Fibroblast of lung (primary cell): ENCODE measurements around the gene NEAT1. TPM values are rescaled to one million over a fixed set of nuclear protein-coding genes. Genes with fewer than 3 reads are reported as not detected.

Experiments
- DNase-seq, 2 donors: peaks; one replicate each; pipeline versions ENCODE4 v3.0.0 to v3.0.0-alpha.2; 2010; ENCODE audit warnings: low read depth in 2 of 2
- H2AFZ ChIP-seq: 2 replicates; pipeline ENCODE4 v1.5.1; 2012; ENCODE audit warnings: low read length, control low read depth, inconsistent platforms
- H3K27ac ChIP-seq: 2 replicates; pipeline ENCODE4 v1.5.1; 2011; ENCODE audit warnings: low read length, control low read depth; ENCODE audit not compliant: insufficient read depth
- H3K27me3 ChIP-seq: 2 replicates; pipeline ENCODE4 v1.5.1; 2011; ENCODE audit warnings: mild to moderate bottlenecking, low read length; ENCODE audit not compliant: control insufficient read depth, insufficient read depth
- H3K36me3 ChIP-seq: 2 replicates; pipeline ENCODE4 v1.5.1; 2011; ENCODE audit warnings: low read length; ENCODE audit not compliant: control insufficient read depth, insufficient read depth
- H3K4me1 ChIP-seq: 2 replicates; pipeline ENCODE4 v1.5.1; 2011; ENCODE audit warnings: low read length; ENCODE audit not compliant: control insufficient read depth, insufficient read depth; ENCODE audit errors: extremely low read depth
- H3K4me2 ChIP-seq: 2 replicates; pipeline ENCODE4 v1.5.1; 2011; ENCODE audit warnings: low read length, control low read depth; ENCODE audit not compliant: insufficient read depth; ENCODE audit errors: extremely low read depth
- H3K4me3 ChIP-seq, 4 experiments: fragments of 200-600 bp in 1 of 4; sonication (generic) in 1 of 4; replicated peaks in 1 of 4; 2 replicates each; pipeline ENCODE4 v1.5.1; 2011 to 2016; ENCODE audit warnings: low read length in 4 of 4, low read depth in 3 of 4, mild to moderate bottlenecking in 3 of 4, control low read depth in 2 of 4, inconsistent platforms in 1 of 4, mixed read lengths in 1 of 4; ENCODE audit not compliant: insufficient read depth in 1 of 4; ENCODE audit errors: control extremely low read depth in 1 of 4
- H3K79me2 ChIP-seq: 2 replicates; pipeline ENCODE4 v1.5.1; 2012; ENCODE audit warnings: mild to moderate bottlenecking, low read length, inconsistent platforms; ENCODE audit not compliant: control insufficient read depth, insufficient read depth
- H3K9ac ChIP-seq: 2 replicates; pipeline ENCODE4 v1.5.1; 2011; ENCODE audit warnings: mild to moderate bottlenecking, low read length, control low read depth; ENCODE audit not compliant: insufficient read depth
- H3K9me3 ChIP-seq: 2 replicates; pipeline ENCODE4 v1.5.1; 2012; ENCODE audit warnings: low read depth, low read length; ENCODE audit not compliant: control insufficient read depth, insufficient read depth
- H4K20me1 ChIP-seq: 2 replicates; pipeline ENCODE4 v1.5.1; 2011; ENCODE audit warnings: low read length; ENCODE audit not compliant: control insufficient read depth, insufficient read depth; ENCODE audit errors: extremely low read depth
- CTCF ChIP-seq, 2 donors: IDR thresholded peaks in 1 of 2; conservative IDR thresholded peaks in 1 of 2; 1 replicate in 1 of 2; 2 replicates in 1 of 2; pipeline ENCODE4 v1.5.1; 2011 to 2012; ENCODE audit warnings: low read length in 2 of 2, control low read depth in 1 of 2, inconsistent platforms in 1 of 2, low read depth in 1 of 2, mild to moderate bottlenecking in 1 of 2
- EZH2 ChIP-seq: IDR thresholded peaks from 2 replicates; pipeline ENCODE4 v1.5.1; 2012; ENCODE audit warnings: low read length, control low read depth, mild to moderate bottlenecking; ENCODE audit errors: missing control alignments
- polyA plus RNA-seq, 2 donors: library from polyadenylated mRNA; depleted of rRNA in 1 of 2; stranded (reverse) in 1 of 2; unstranded in 1 of 2; fragments of >200 nt; gene quantifications; 2 replicates each; pipeline ENCODE4 v1.2.1, GENCODE V29; 2011 to 2012; ENCODE audit warnings: missing spikeins in 1 of 2
- total RNA-seq: library from RNA; depleted of rRNA; stranded (reverse); fragments of >200 nt; gene quantifications from 2 replicates; pipeline ENCODE4 v1.2.1, GENCODE V29; 2014

The NEAT1 gene
- total and polyA plus RNA-seq, 2 donors (not counting 1 experiment from before 2014, with no cell fraction given): 40.9 to 299 TPM

GRCh38 chr11:65479184-65480145, 56.9 kb downstream of the NEAT1 start:
- Histone ChIP-seq H3K4me1 (peaks cover 25% of the 10 kb centered on the region), H3K4me3 (peak overlapping the region; percentile 9 to 79 (median 20)), H3K9me3 (no peaks in the 10 kb centered on the region), H3K27me3 (no peaks in the 10 kb centered on the region), H3K27ac (peak overlapping the region; percentile 99), H4K20me1 (no peaks in the 10 kb centered on the region), H3K9ac (peak overlapping the region; percentile 93), H3K4me2 (peak overlapping the region; percentile 93), H3K79me2 (peaks cover 45% of the 10 kb centered on the region), H3K36me3 (no peaks in the 10 kb centered on the region), H2AFZ (no peak overlapping the region)
- peak; percentile 41 to 60 for TF ChIP-seq CTCF (conservative IDR thresholded peaks at IDR 0.05 in 1 of 2, IDR thresholded peaks at IDR 0.05 in 1 of 2; ENCODE audit: low read depth in 1 of 2, low read length in 2 of 2)
- TF ChIP-seq EZH2: no peak
- DNase-seq: peak; percentile 89 to 93

DNA sequence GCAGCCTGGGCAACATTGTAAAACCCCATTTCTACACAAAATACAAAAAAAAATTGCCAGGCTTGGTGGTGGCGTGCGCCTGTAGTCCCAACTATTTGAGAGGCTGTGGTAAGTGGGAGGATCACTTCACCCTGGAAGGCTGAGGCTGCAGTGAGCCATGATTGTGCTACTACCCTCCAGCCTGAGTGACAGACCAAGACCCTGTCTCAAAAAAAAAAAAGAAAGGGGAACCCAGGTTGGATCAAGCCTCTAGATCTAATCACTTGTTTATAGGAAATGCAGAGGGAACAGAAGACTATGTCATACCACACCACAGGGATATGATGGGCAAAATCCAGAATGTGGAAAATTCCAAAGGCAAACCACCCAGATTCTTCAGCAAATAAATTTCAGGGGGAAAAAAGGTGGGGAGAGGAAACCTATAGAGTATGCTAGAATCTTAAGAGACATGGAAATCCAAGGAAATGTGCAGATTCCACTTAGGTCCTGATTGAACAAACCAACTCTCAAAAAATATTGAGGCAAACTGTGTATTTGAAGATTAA, 59.8 kb downstream of the NEAT1 start:
- H3K9me3 ChIP-seq: no peaks in the 10 kb centered on the region
- peaks cover 30% of the 10 kb centered on the region for H3K4me1 ChIP-seq
- H3K4me3 ChIP-seq: no peak overlapping the region
- H3K36me3 ChIP-seq: no peaks in the 10 kb centered on the region
- DNase-seq: peak in 1 of 2 donors; percentile 53
- H4K20me1 ChIP-seq: no peaks in the 10 kb centered on the region
- H3K79me2 ChIP-seq: peaks cover 32% of the 10 kb centered on the region
- TF ChIP-seq CTCF (conservative IDR thresholded peaks at IDR 0.05 in 1 of 2, IDR thresholded peaks at IDR 0.05 in 1 of 2; ENCODE audit: low read depth in 1 of 2, low read length in 2 of 2): no peak
- no peak for TF ChIP-seq EZH2
- no peaks in the 10 kb centered on the region for H3K27me3 ChIP-seq
- no peak overlapping the region for H3K9ac ChIP-seq
- H2AFZ ChIP-seq: no peak overlapping the region
- H3K4me2 ChIP-seq: no peak overlapping the region
- H3K27ac ChIP-seq: peak overlapping the region; percentile 15

GRCh38 chr11:65485920-65486219, 63.3 kb downstream of the NEAT1 start:
- Histone ChIP-seq H2AFZ (no peak overlapping the region), H4K20me1 (no peaks in the 10 kb centered on the region), H3K4me1 (peaks cover 44% of the 10 kb centered on the region), H3K9ac (no peak overlapping the region), H3K79me2 (peaks cover 27% of the 10 kb centered on the region), H3K4me3 (no peak overlapping the region), H3K36me3 (no peaks in the 10 kb centered on the region), H3K9me3 (no peaks in the 10 kb centered on the region), H3K27ac (peak overlapping the region; percentile 57), H3K4me2 (no peak overlapping the region), H3K27me3 (no peaks in the 10 kb centered on the region)
- no peak for DNase-seq
- TF ChIP-seq EZH2 (no peak), CTCF (conservative IDR thresholded peaks at IDR 0.05 in 1 of 2, IDR thresholded peaks at IDR 0.05 in 1 of 2; ENCODE audit: low read depth in 1 of 2, low read length in 2 of 2) (no peak)
